Measurements from ENCODE around the gene ZMYND15.
"Not testable (repeated sequence)": the region's sequence is repeated elsewhere in the genome, so short reads cannot be mapped to it uniquely, and the experiment has no call there.

Gene ZMYND15

DNA sequence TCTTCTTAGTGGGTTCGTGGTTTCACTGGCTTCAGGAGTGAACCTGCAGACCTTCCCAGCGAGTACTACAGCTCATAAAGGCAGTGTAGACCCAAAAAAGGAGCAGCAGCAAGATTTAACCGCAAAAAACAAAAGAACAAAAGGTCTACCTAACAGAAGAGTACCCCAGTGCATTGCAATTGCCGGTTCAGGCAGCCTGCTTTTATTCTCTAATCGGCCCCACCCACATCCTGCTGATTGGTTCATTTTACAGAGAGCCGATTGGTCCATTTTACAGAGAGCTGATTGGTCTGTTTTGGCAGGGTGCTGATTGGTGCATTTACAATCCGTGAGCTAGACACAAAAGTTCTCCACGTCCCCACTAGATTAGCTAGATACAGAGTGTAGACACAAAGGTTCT, 31.2 kb upstream of the ZMYND15 start:
- DNase-seq (ENCODE audit: low read depth in 1 of 2, low spot score in 1 of 2): peak in 1 of 2 experiments; percentile 70
- no peak for TF ChIP-seq JUND (IDR thresholded peaks at IDR 0.05; ENCODE audit: low read depth)
- in situ Hi-C loops (cut with HindIII; ENCODE audit: low pct_unique_long_range_greater_than_20kb, low sequenced_read_pairs): no loop called here

DNA sequence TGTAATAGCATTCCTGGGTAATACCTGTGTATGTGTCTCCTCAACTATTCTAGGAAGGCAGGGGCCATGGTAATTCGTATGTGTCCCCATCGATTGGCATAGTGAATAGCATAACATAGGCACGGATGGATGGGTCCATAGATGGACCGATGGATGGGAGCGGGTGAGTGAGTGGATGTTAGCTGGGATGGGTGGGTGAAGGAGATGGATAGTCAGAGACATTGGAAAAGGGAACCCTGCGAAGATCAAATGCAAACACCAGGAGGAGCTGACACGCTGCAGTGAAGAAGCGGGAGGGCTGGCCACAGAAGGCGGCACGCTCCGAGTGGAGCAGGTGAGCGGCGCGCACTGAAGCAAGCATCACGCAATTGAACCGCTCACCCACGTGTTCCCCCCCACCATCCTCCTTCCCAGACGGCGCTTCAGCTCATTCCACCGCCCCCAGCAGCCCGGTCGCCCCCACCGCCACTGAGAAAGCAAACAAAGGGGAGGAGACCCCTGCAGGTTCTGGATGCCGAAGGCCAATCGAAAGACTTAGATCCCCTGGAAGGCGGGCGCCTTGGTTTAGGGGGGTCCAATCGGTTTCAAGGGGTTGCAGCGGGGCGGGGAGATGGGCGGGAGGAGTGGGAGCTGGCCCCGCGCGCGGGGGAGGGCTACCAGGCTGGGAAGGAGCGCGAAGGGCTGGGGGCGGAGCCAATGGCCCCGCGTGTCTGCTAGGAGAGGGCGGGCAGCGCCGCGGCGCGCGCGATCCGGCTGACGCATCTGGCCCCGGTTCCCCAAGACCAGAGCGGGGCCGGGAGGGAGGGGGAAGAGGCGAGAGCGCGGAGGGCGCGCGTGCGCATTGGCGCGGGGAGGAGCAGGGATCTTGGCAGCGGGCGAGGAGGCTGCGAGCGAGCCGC, 29.6 kb upstream of the ZMYND15 start, which contains the start of gene ARRB2:
ARRB2 (plus strand) TSS at position 839 of the 899 bp plus-strand sequence. CDS start 90 bp downstream, outside the sequence.
- no peak for TF ChIP-seq JUND (IDR thresholded peaks at IDR 0.05; ENCODE audit: low read depth)
- in situ Hi-C loops (cut with HindIII; ENCODE audit: low pct_unique_long_range_greater_than_20kb, low sequenced_read_pairs): no loop called here
- peak; percentile 88 to 99 for DNase-seq (ENCODE audit: low read depth in 1 of 2, low spot score in 1 of 2)

DNA sequence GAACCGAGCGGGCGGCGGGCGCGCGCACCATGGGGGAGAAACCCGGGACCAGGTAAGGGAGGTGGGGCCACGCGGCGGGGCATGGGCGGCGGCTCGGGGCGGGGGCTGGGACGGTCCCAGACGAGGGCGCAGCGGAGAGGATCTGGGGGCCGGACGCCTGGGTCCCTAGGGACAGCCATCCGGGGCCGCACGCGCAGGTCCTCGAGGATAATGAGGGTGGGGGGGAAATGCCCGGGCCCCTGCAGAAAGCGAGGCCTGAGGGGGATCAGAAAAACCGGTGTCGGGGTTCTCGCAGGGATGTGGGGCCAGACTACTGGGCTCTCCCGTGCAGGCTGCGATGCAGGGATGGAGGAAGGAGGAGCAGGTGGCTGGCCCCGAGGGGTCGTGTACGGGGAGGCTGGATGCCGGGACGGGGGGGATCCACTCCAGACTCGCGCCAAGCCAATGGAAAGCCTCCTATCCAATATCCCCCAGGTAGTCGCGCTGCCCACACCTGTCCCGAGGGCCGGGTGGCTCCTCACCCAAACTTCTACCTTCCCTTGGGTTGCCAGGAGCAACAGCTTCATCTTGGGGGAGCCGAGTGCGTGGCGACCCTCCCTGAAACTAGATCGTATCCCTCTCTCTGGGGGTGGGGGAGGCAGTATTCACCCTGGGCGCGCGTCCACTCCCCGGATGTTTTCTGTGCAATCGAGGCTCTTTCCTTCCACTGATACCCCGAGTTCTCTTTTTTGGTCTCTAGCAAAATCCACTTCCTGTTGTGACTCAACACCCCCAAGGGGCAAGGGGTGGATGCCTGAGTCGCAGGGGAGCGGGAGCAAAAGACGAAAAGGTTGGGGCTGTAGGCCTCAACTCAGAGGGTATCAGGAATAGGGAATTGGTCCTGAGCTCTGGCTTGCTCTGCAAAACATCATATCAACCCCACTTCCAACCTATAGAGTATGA, 28.7 kb upstream of the ZMYND15 start:
- TF ChIP-seq JUND (IDR thresholded peaks at IDR 0.05; ENCODE audit: low read depth): no peak
- in situ Hi-C loops (cut with HindIII; ENCODE audit: low pct_unique_long_range_greater_than_20kb, low sequenced_read_pairs): no loop called here
- no peak for DNase-seq (ENCODE audit: low read depth in 1 of 2, low spot score in 1 of 2)

DNA sequence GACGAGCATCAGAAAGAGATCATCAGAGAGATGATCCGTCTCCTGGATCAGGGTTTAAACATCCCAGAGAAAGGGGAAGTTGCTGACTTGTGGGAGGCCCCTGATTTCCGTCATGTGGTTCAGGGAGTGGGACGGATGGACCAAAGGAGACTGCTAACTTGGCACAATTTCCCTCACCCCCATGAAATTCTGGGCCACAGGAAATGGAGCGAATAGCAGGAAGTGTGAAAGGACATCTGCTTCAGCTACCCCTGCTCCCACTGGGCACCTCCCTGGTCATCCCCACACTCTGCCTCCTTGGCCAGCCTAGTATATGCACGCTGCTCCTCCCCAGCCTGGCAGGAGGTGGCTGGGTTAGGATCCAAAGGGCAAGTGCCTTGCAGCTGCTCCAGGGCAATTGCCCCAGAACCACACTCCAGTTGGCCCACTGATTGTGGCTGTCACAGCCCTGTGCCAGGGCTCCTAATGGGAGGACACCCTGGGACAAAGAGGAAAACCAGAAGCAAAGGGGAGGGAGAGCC, 27.9 kb upstream of the ZMYND15 start:
- in situ Hi-C loops (cut with HindIII; ENCODE audit: low pct_unique_long_range_greater_than_20kb, low sequenced_read_pairs): no loop called here
- TF ChIP-seq JUND (IDR thresholded peaks at IDR 0.05; ENCODE audit: low read depth): no peak
- no peak for DNase-seq (ENCODE audit: low read depth in 1 of 2, low spot score in 1 of 2)

DNA sequence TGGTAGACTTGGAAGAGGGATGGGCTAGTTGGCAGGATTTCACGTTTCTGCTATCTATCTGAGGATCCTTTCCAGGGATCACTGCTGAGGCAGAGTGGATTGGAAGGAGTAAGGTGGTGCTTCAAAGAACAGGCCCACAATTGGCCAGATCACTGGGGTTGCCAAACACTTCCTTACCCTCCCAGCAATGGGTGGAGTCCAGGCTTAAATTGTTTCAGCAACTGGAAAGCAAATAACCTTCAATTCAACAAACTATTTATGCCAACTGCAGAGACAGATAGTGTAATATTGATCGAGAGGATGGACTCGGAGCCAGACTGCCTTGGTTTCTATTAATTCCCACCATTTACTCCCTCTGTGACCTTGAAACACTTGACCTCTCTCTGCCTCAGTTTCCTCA, 27.1 kb upstream of the ZMYND15 start:
- TF ChIP-seq JUND (IDR thresholded peaks at IDR 0.05; ENCODE audit: low read depth): no peak
- in situ Hi-C loops (cut with HindIII; ENCODE audit: low pct_unique_long_range_greater_than_20kb, low sequenced_read_pairs): no loop called here

DNA sequence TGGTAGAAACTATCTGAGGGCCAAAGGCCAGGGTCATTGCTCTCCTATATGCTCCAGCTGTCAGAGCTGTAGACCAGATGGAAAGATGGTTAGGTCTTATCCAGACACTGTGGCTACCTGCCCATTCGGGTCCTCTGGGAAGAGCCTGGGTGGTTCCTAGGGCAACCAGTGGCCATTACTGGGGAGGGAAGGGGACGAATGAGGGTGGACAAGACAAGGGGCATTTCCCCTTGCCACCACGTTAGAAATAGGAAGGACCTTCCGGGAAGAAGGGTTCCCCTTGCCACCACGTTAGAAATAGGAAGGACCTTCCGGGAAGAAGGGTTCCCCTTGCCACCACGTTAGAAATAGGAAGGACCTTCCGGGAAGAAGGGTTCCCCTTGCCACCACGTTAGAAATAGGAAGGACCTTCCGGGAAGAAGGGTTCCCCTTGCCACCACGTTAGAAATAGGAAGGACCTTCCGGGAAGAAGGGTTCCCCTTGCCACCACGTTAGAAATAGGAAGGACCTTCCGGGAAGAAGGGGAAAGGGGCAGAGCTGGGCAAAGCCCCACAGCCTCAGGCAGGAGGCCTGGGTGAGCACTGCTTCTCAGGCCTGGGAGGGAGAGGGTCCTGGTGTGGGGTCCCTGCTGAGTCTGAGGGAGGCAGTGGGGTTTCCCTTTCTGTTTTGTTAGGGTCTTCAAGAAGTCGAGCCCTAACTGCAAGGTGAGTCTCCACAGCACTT, 25.1 kb upstream of the ZMYND15 start:
- DNase-seq (ENCODE audit: low read depth in 1 of 2, low spot score in 1 of 2); in situ Hi-C loops (cut with HindIII; ENCODE audit: low pct_unique_long_range_greater_than_20kb, low sequenced_read_pairs): not testable (repeated sequence)

More for the DNA sequence above, 27.1 kb upstream of the ZMYND15 start:
- no peak for DNase-seq (ENCODE audit: low read depth in 1 of 2, low spot score in 1 of 2)

DNA sequence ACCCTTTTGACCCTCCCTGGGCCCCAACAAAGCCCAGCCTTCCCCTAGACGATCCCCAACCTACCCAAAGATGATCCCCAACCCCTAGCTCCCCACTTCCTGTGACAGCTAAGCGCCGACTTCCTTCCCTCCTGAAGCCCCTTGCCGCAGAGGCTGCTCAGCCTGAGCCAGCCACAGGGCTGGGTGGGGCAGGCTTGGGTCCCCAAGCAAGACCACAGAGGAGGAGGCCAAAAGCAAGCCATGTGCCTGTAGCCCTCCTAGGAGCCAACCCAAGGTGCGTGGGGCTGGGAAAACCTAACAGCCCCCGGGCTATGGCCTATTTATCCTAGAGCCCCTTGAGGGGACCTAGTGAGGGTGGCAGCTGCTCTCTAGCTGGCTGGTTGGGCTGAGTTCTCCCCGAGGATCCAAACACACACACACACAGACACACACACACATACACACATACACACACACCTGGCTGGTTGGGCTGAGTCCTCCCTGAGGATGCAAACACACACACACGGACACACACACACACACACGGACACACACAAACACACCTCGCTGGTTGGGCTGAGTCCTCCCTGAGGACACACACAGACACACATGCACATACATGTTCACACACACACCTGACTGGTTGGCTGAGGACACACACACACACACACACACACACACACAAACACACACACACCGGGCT, 24.4 kb upstream of the ZMYND15 start:
- DNase-seq (ENCODE audit: low read depth in 1 of 2, low spot score in 1 of 2): no peak
- no peak for TF ChIP-seq JUND (IDR thresholded peaks at IDR 0.05; ENCODE audit: low read depth)
- in situ Hi-C loops (cut with HindIII; ENCODE audit: low pct_unique_long_range_greater_than_20kb, low sequenced_read_pairs): no loop called here

DNA sequence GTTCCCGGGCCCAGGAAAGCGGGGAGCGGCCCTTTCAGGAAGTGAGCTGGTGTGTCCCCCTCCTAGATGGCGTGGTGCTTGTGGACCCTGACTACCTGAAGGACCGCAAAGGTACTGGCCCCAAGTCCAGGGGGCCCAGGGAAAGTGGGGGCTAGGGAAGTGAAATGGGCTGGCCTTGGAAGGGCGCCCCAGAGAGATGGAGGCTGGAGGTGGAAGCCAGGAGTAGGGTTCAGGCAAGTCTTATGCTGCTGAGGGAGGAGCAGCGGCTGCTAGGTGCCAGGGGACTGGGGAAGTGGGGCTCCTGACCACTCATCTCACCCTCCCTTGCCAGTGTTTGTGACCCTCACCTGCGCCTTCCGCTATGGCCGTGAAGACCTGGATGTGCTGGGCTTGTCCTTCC, 23.6 kb upstream of the ZMYND15 start:
- TF ChIP-seq JUND (IDR thresholded peaks at IDR 0.05; ENCODE audit: low read depth): no peak
- in situ Hi-C loops (cut with HindIII; ENCODE audit: low pct_unique_long_range_greater_than_20kb, low sequenced_read_pairs): no loop called here
- DNase-seq (ENCODE audit: low read depth in 1 of 2, low spot score in 1 of 2): no peak

DNA sequence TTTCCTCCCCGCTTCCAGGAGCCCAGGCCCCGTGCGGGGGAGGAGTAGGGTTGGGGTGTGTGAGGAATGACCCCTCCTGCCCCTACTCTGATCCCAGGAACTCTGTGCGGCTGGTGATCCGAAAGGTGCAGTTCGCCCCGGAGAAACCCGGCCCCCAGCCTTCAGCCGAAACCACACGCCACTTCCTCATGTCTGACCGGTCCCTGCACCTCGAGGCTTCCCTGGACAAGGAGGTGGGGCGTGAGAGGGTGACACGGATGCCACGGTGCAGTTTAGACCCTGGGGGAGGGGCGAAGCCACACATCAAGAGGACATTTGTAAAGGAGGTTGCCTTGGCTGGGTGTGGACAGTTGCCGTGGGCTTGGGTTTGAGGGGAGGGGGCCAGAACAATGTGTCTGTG, 21.8 kb upstream of the ZMYND15 start:
- no peak for DNase-seq (ENCODE audit: low read depth in 1 of 2, low spot score in 1 of 2)
- in situ Hi-C loops (cut with HindIII; ENCODE audit: low pct_unique_long_range_greater_than_20kb, low sequenced_read_pairs): no loop called here
- no peak for TF ChIP-seq JUND (IDR thresholded peaks at IDR 0.05; ENCODE audit: low read depth)

DNA sequence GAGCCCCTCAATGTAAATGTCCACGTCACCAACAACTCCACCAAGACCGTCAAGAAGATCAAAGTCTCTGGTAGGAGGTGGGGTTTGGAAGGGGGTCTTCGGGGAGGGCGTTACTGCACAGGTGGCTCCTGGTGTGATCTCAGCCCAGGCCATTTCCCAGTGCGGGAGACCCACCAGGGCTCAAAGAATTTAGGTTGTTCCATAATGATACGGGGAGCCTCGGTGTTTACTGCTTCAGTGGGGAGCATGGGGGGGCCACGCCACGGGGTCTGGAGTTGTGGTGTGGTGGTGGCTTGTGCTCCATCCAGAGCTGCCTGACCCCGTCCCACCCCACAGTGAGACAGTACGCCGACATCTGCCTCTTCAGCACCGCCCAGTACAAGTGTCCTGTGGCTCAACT, 21.4 kb upstream of the ZMYND15 start:
- in situ Hi-C loops (cut with HindIII; ENCODE audit: low pct_unique_long_range_greater_than_20kb, low sequenced_read_pairs): no loop called here
- no peak for TF ChIP-seq JUND (IDR thresholded peaks at IDR 0.05; ENCODE audit: low read depth)
- no peak for DNase-seq (ENCODE audit: low read depth in 1 of 2, low spot score in 1 of 2)

DNA sequence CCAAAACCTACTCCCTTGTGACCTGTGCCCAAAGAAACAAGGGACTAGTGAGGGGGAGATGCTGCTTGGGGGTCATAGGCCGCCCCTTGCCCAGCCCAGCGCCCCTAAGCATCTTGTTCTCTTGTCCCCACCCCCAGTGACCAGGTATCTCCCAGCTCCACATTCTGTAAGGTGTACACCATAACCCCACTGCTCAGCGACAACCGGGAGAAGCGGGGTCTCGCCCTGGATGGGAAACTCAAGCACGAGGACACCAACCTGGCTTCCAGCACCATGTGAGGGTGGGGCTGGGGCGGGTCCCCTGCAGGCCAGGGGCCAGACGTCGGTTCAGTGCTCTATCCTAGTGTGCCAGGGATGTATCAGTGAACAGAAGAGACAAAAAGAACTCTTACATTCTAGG, 20.5 kb upstream of the ZMYND15 start:
- in situ Hi-C loops (cut with HindIII; ENCODE audit: low pct_unique_long_range_greater_than_20kb, low sequenced_read_pairs): no loop called here
- no peak for TF ChIP-seq JUND (IDR thresholded peaks at IDR 0.05; ENCODE audit: low read depth)
- DNase-seq (ENCODE audit: low read depth in 1 of 2, low spot score in 1 of 2): no peak

Measured in T47D (cell line).